Endodermal cell (in vitro differentiated cells): ENCODE data around the gene ICAM2. TPM values are rescaled to one million over a fixed set of nuclear protein-coding genes. Genes with fewer than 3 reads are reported as not detected.

Source experiments
- DNase-seq: peaks from one replicate; pipeline ENCODE4 v3.0.0-alpha.2; 2017
- H3K27ac ChIP-seq: 2 replicates; pipeline ENCODE4 v1.5.1; 2013; ENCODE audit warnings: mild to moderate bottlenecking, low read depth, low read length, moderate library complexity
- H3K27me3 ChIP-seq: 2 replicates; pipeline ENCODE4 v1.6.1; 2013; ENCODE audit warnings: mild to moderate bottlenecking, low read length, moderate library complexity; ENCODE audit not compliant: insufficient read depth, control insufficient read depth, poor library complexity, severe bottlenecking
- H3K36me3 ChIP-seq: 2 replicates; pipeline ENCODE4 v1.7.0; 2013; ENCODE audit warnings: mild to moderate bottlenecking, low read length, moderate library complexity; ENCODE audit not compliant: control insufficient read depth, insufficient read depth
- H3K4me1 ChIP-seq: one replicate; pipeline ENCODE4 v1.7.0; 2013; ENCODE audit warnings: low read length; ENCODE audit not compliant: control insufficient read depth, insufficient read depth
- H3K4me3 ChIP-seq: 2 replicates; pipeline ENCODE4 v1.5.1; 2013; ENCODE audit warnings: mild to moderate bottlenecking, low read length, moderate library complexity
- H3K9ac ChIP-seq: 2 replicates; pipeline ENCODE4 v1.6.1; 2013; ENCODE audit warnings: mild to moderate bottlenecking, low read length, moderate library complexity; ENCODE audit not compliant: poor library complexity, severe bottlenecking; ENCODE audit errors: extremely low read depth
- H3K9me3 ChIP-seq: 2 replicates; pipeline ENCODE4 v1.6.1; 2013; ENCODE audit warnings: mild to moderate bottlenecking, low read length, moderate library complexity; ENCODE audit not compliant: control insufficient read depth
- H3K27ac Mint-ChIP-seq: 2 replicates; pipeline ENCODE4 v1.8.0; 2020; ENCODE audit warnings: mixed read lengths
- H3K27me3 Mint-ChIP-seq: 2 replicates; pipeline ENCODE4 v1.8.0; 2021; ENCODE audit warnings: mild to moderate bottlenecking, mixed read lengths; ENCODE audit not compliant: insufficient read depth
- H3K36me3 Mint-ChIP-seq: 2 replicates; pipeline ENCODE4 v1.8.0; 2020; ENCODE audit warnings: low read depth, mixed read lengths
- H3K4me1 Mint-ChIP-seq: 2 replicates; pipeline ENCODE4 v1.8.0; 2020; ENCODE audit warnings: mixed read lengths
- H3K4me3 Mint-ChIP-seq: 2 replicates; pipeline ENCODE4 v1.8.0; 2020; ENCODE audit warnings: mild to moderate bottlenecking, moderate library complexity, mixed read lengths
- H3K9me3 Mint-ChIP-seq: 2 replicates; pipeline ENCODE4 v1.8.0; 2020; ENCODE audit warnings: mild to moderate bottlenecking, mixed read lengths
- CTCF ChIP-seq: fragments of 200-600 bp; sonication (generic); conservative IDR thresholded peaks from 2 replicates; pipeline ENCODE4 v1.5.0; 2021; ENCODE audit warnings: antibody characterized with exemption, mild to moderate bottlenecking
- WGBS, 2 experiments: methylation state at CpG; one replicate each; pipeline versions ENCODE4 v1.1.5 to v1.1.7; 2013; ENCODE audit warnings: missing lambda C conversion rate in 2 of 2, mixed read lengths in 1 of 2; ENCODE audit not compliant: insufficient coverage in 1 of 2, insufficient read length in 1 of 2; 5-methylcytosine and 5-hydroxymethylcytosine counted together
- total RNA-seq, 2 donors: library from RNA; stranded (reverse); fragmentation: NEBNext Ultra II Directional in 1 of 2; extraction: Animal tissue kit (Norgen Biotek cat#: 25700) in 1 of 2; gene quantifications; 2 replicates in 1 of 2; 3 replicates in 1 of 2; pipeline ENCODE4 v1.2.1, GENCODE V29; 2021

ICAM2 gene
- total RNA-seq, 2 donors from 2014 or later: 0.75 TPM; not detected in 1

GRCh38 chr17:63960430-63960829, 60.0 kb downstream of the ICAM2 start:
- Histone ChIP-seq H3K4me3 (peak overlapping the region; percentile 57), H3K27ac (no peak overlapping the region), H3K36me3 (no peaks in the 10 kb centered on the region), H3K9me3 (no peaks in the 10 kb centered on the region), H3K9ac (no peak overlapping the region), H3K4me1 (peaks cover 5% of the 10 kb centered on the region), H3K27me3 (peaks cover 15% of the 10 kb centered on the region)
- 8 to 33% methylated on average over 1 to 7 of the region's 7 CpGs for WGBS, 2 experiments
- Mint-ChIP-seq H3K4me1 (peaks cover 14% of the 10 kb centered on the region), H3K27ac (no peak overlapping the region), H3K9me3 (no peaks in the 10 kb centered on the region), H3K4me3 (peak overlapping the region; percentile 54), H3K36me3 (peaks cover 1% of the 10 kb centered on the region), H3K27me3 (peaks cover 36% of the 10 kb centered on the region)
- TF ChIP-seq CTCF: no peak
- peak; percentile 98 for DNase-seq

DNA sequence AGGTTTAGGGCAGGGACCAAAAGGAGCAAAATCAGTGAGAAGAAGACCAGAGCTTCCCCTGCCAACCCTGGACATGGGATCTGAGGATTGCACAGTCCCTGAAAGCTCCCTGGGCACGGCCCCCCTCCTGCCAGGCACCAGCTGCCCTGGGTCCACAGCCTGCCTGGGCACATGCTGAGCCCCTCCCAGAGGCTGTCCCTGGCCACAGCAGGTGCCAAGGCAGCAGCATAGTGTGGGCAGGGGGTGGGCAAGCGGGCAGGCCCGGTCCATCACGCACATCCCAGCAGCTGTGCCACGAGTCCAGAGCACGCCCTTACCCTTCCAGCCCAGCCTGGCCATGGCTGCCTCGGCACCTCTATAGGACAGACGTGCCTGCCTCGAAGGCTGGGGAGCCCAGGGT, 60.4 kb downstream of the ICAM2 start:
- no peak for DNase-seq
- Mint-ChIP-seq H3K27me3 (peaks cover 36% of the 10 kb centered on the region), H3K4me1 (peaks cover 14% of the 10 kb centered on the region), H3K36me3 (peaks cover 1% of the 10 kb centered on the region), H3K4me3 (peak overlapping the region; percentile 54), H3K9me3 (no peaks in the 10 kb centered on the region), H3K27ac (no peak overlapping the region)
- Histone ChIP-seq H3K4me3 (no peak overlapping the region), H3K36me3 (no peaks in the 10 kb centered on the region), H3K9me3 (no peaks in the 10 kb centered on the region), H3K27me3 (peaks cover 15% of the 10 kb centered on the region), H3K9ac (no peak overlapping the region), H3K4me1 (peaks cover 5% of the 10 kb centered on the region), H3K27ac (no peak overlapping the region)
- no peak for TF ChIP-seq CTCF
- WGBS, 2 experiments: 75 to 77% methylated on average over 7 to 9 of the region's 9 CpGs

- no peak overlapping the region for H3K27ac Mint-ChIP-seq
- no peaks in the 10 kb centered on the region for H3K9me3 Mint-ChIP-seq
- peaks cover 1% of the 10 kb centered on the region for H3K36me3 Mint-ChIP-seq
- Histone ChIP-seq H3K36me3 (no peaks in the 10 kb centered on the region), H3K9me3 (no peaks in the 10 kb centered on the region), H3K4me1 (no peaks in the 10 kb centered on the region), H3K4me3 (no peak overlapping the region), H3K27ac (no peak overlapping the region), H3K27me3 (peaks cover 15% of the 10 kb centered on the region), H3K9ac (no peak overlapping the region)
- peaks cover 12% of the 10 kb centered on the region for H3K4me1 Mint-ChIP-seq
- peaks cover 25% of the 10 kb centered on the region for H3K27me3 Mint-ChIP-seq
- TF ChIP-seq CTCF: no peak
- DNase-seq: no peak
- 91% methylated on average over 5 of the region's 5 CpGs; no CpG with 5 or more reads in 1 of the 2 experiments for WGBS, 2 experiments
- H3K4me3 Mint-ChIP-seq: no peak overlapping the region
These were observed 64.0 kb downstream of the ICAM2 start for GRCh38 chr17:63956296-63956920.
